ENCODE data around the gene PKNOX2. TPM values are rescaled to one million over a fixed set of nuclear protein-coding genes. Genes with fewer than 3 reads are reported as not detected.

Gene PKNOX2
- total and polyA plus RNA-seq, 2 of the 8 experiments (the other 6 are each of a cell fraction or from before 2014, with no cell fraction given) = 2.0 TPM

DNA sequence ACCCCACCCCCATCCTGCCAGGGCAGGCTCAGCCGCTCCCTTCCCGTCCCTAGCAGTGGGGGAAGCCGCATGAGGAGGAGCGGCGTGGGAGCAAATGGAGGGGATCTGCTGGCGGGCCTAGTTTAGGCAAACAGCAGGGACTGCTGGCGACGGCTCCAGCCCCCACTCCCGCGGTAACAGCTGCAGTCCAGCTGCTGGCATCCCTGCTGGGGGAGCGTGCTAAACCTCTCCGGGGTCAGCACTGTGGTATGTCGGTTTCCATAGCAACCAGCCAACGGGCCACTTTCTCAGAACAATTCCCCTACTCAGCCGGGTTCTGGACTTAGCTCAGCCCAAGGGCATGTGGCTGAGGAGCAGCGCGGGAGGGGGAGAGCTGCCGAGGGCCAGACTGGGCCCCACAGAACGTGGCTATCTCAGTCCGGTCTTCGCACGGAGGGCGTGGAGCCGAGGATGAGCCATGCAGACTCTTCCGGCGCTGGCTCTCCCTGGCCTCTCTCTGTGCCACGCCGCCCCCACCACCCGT is 98.8 kb downstream of the PKNOX2 start:
- H3K4me1 ChIP-seq (replicated peaks in 1 of 4; ENCODE audit: control insufficient read depth in 3 of 4, insufficient read depth in 4 of 4, low read length in 3 of 4) = peaks cover 11 to 30% (median 23%) of the 10 kb centered on the region in 4 experiments
- ChIA-PET CTCF (ENCODE audit: partially characterized antibody) (interaction anchor here (0.6 to 9.4 kb wide), 22 partner anchors 10 to 502 kb away, joined by 3 to 81 read pairs (median 4); no protein-coding TSS in a partner anchor), POLR2A (ENCODE audit: partially characterized antibody) (interaction anchor here (0.9 to 2.5 kb wide), 9 partner anchors 11 to 98 kb away, joined by 3 to 15 read pairs (median 4); partner anchors contain the start of gene PKNOX2)
- TF ChIP-seq SP4 (IDR thresholded peaks at IDR 0.05; ENCODE audit: low read length) = no peak
- TF ChIP-seq CBX5 (IDR thresholded peaks at IDR 0.05; ENCODE audit: low read depth, low read length) = no peak
- no peak for TF ChIP-seq SIX5 (IDR thresholded peaks at IDR 0.05; ENCODE audit: low read depth, low read length)
- TF ChIP-seq CREB1 (IDR thresholded peaks at IDR 0.05) = 0 out of 2 replicates have a peak, but pooled peaks have one; percentile 35
- no peak for TF ChIP-seq ZNF274 (IDR thresholded peaks at IDR 0.05; ENCODE audit: borderline replicate concordance, extremely low read depth, low read length)
- TF ChIP-seq, protein P1, sequence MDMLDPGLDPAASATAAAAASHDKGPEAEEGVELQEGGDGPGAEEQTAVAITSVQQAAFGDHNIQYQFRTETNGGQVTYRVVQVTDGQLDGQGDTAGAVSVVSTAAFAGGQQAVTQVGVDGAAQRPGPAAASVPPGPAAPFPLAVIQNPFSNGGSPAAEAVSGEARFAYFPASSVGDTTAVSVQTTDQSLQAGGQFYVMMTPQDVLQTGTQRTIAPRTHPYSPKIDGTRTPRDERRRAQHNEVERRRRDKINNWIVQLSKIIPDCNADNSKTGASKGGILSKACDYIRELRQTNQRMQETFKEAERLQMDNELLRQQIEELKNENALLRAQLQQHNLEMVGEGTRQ (IDR thresholded peaks at IDR 0.05; ENCODE audit: low read length) = no peak
- no peak; the same call in 1 of the 2 replicates for TF ChIP-seq BACH1 (IDR thresholded peaks at IDR 0.05; ENCODE audit: low read length)
- no peak for TF ChIP-seq FOSL1 (IDR thresholded peaks at IDR 0.05; ENCODE audit: insufficient read depth, low read depth, low read length)
- TF ChIP-seq PHF8 (conservative IDR thresholded peaks at IDR 0.05; ENCODE audit: low read depth, low read length) = no peak
- TF ChIP-seq RXRA (IDR thresholded peaks at IDR 0.05; ENCODE audit: insufficient read depth, low read depth, low read length) = no peak
- TF ChIP-seq EP300 (IDR thresholded peaks at IDR 0.05; ENCODE audit: borderline replicate concordance in 1 of 2, low read depth in 2 of 2, low read length in 2 of 2) = peak; percentile 54 to 95; a peak in 2 of 3 replicates
- TF ChIP-seq SUZ12 (IDR thresholded peaks at IDR 0.05; ENCODE audit: low read length) = no peak

More for the DNA sequence above, 98.8 kb downstream of the PKNOX2 start:
- FAIRE-seq = peak; percentile 65
- Histone ChIP-seq H3K27me3 (replicated peaks in 1 of 4; ENCODE audit: control insufficient read depth in 3 of 4, extremely low read depth in 1 of 4, insufficient read depth in 3 of 4, low read length in 3 of 4) (peaks cover 0 to 19% (median 14%) of the 10 kb centered on the region in 4 experiments; a peak in 5 of 7 replicates), H4K5ac (ENCODE audit: insufficient read length, low read depth, low read length) (peak overlapping the region; percentile 54), H3K23me2 (ENCODE audit: low read depth, low read length) (peaks cover 13% of the 10 kb centered on the region), H4K20me1 (replicated peaks in 1 of 2; ENCODE audit: control insufficient read depth in 1 of 2, insufficient read depth in 2 of 2, low read length in 2 of 2) (no peaks in the 10 kb centered on the region), H2BK5ac (ENCODE audit: low read depth, low read length) (peak overlapping the region; percentile 91; the same call in 1 of the 2 replicates), H3K27ac (ENCODE audit: low read depth, low read length) (0 out of 2 replicates have a peak overlapping the region, but pooled peaks have one; percentile 30), H4K91ac (replicated peaks; ENCODE audit: insufficient read length, low read length) (peak overlapping the region; percentile 90), H3K23ac (ENCODE audit: insufficient read length) (no peak overlapping the region), H2AK5ac (ENCODE audit: low read depth, low read length) (no peak overlapping the region), H3K14ac (ENCODE audit: insufficient read length) (no peak overlapping the region), H3K36me3 (ENCODE audit: control insufficient read depth in 2 of 4, insufficient read depth in 4 of 4, low read length in 3 of 4) (no peaks in the 10 kb centered on the region), H2BK120ac (replicated peaks; ENCODE audit: low read depth, low read length) (peak overlapping the region; percentile 62), H3K79me2 (ENCODE audit: control insufficient read depth in 1 of 2, insufficient read depth in 2 of 2, low read length in 2 of 2) (no peaks in the 10 kb centered on the region), H2BK15ac (ENCODE audit: low read length) (peak overlapping the region; percentile 83; the same call in 1 of the 2 replicates), H2BK12ac (ENCODE audit: low read depth, low read length) (peak overlapping the region; percentile 100), H3K56ac (replicated peaks; ENCODE audit: insufficient read length, low read depth, low read length) (no peak overlapping the region), H3K18ac (ENCODE audit: extremely low read depth, low read length) (peak overlapping the region; percentile 96), H3K9ac (replicated peaks in 1 of 4; ENCODE audit: extremely low read depth in 1 of 4, low read depth in 3 of 4, low read length in 3 of 4) (no peak overlapping the region), H3K4me3 (ENCODE audit: extremely low read depth in 1 of 4, insufficient read depth in 2 of 4, low read depth in 3 of 4, low read length in 4 of 4) (peak overlapping the region in 3 of 4 experiments; percentile 14 to 47 (median 23); a peak in 5 of 8 replicates), H3K9me3 (ENCODE audit: insufficient read depth in 2 of 2, low read depth in 1 of 2, low read length in 1 of 2) (no peaks in the 10 kb centered on the region), H2BK20ac (ENCODE audit: low read length) (peak overlapping the region; percentile 29; the same call in 1 of the 2 replicates), H3K4me2 (ENCODE audit: insufficient read depth in 1 of 2, low read depth in 2 of 2, low read length in 2 of 2) (peak overlapping the region; percentile 55 to 80), H2AFZ (ENCODE audit: low read length) (no peak overlapping the region), H4K8ac (ENCODE audit: extremely low read depth, insufficient read depth, low read length) (peak overlapping the region; percentile 78), H3K4ac (replicated peaks; ENCODE audit: insufficient read length, low read depth, low read length) (peak overlapping the region; percentile 85), H3K79me1 (ENCODE audit: low read depth, low read length) (no peaks in the 10 kb centered on the region)
- 10% methylated on average over 25 of the region's 29 CpGs; no CpG with 5 or more reads in 1 of the 2 experiments for WGBS, 2 experiments (ENCODE audit: extremely low coverage in 1 of 2, insufficient coverage in 1 of 2, insufficient read length in 1 of 2, insufficient replicate concordance in 2 of 2, low coverage in 1 of 2, low lambda C conversion rate in 2 of 2, missing lambda C conversion rate in 1 of 2)
- peak; percentile 87 to 94 for DNase-seq (ENCODE audit: low read depth in 1 of 2, low spot score in 2 of 2)

All from H1 (cell line).